Measurements from ENCODE around the gene ZNF541.

DNA sequence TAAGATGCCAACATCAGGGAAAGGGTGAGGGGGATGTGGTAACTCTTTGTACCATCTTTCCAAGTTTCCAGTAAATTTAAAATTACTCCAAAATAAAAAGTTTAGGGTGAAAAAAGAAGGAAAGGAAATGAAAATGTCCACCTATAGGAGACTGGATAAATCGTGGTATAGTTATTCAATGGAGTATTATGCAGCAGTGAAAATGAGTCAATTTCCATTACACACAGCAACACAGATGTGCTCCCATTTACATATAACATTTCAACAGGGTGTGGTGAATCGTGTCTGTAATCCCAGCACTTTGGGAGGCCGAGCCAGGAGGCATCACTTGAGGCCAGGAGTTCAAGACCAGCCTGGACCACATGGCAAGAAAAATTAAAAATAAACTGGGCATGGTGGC lies 7.4 kb upstream of the ZNF541 start:
- TF ChIP-seq CTCF (IDR thresholded peaks at IDR 0.05; ENCODE audit: extremely low read depth in 1 of 2, insufficient read depth in 1 of 2, low read depth in 1 of 2, low read length in 2 of 2) (no peak), POLR2A (IDR thresholded peaks at IDR 0.05; ENCODE audit: low read depth, low read length) (no peak), EZH2 (IDR thresholded peaks at IDR 0.05; ENCODE audit: borderline replicate concordance, low read depth, low read length, severe bottlenecking) (no peak), MAX (IDR thresholded peaks at IDR 0.05; ENCODE audit: insufficient read depth, insufficient read length) (no peak), FOS (IDR thresholded peaks at IDR 0.05; ENCODE audit: borderline replicate concordance, insufficient read depth, low read length) (no peak)
